HG03439 (cell line): Measurements from ENCODE around the gene DPF3.

Source experiments
- ATAC-seq: cut with Tn5 transposase; IDR thresholded peaks from one replicate; pipeline ENCODE4 v1.9.1; 2021; ENCODE audit warnings: mild to moderate bottlenecking, moderate library complexity; ENCODE audit not compliant: unreplicated experiment

The DPF3 gene

DNA sequence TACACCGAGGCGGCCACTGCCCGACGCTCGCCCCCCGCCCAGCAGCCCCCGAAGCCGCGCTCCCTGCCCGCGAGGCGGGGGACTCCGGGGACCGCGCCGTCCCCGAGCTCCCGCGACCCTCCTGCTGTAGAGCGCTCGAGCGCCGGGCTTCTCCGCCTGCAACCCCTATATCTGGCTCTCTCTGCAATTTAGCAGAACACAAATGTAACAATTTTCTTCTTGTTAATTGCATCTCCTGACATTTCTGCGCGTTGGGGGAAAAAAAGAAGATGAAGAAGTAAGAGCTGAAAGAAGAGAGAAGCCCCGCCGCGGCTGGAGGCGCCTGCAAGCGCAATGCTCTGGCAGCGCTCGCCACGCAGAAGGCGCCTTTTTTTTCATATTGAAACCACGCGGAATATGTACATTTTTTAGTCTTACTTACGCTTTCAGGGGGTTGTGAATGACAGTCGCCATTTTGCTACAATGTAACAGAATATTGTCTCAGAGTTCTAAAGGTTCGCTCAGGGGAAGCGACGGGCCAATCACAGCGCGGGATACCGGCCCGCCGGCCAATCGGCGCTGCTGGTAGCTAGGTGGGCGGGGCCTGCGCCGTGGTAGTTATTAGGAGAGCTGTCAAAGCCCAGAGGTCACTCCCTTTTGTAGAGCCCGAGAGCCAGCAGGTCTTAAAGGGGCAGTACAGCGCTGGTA is at the start of gene DPF3:
Gene DPF3, minus strand, starts transcription at position 466 of the 687 bp plus-strand sequence. Its CDS starts 13 bp downstream, at position 453.
- peak; percentile 96 for ATAC-seq

DNA sequence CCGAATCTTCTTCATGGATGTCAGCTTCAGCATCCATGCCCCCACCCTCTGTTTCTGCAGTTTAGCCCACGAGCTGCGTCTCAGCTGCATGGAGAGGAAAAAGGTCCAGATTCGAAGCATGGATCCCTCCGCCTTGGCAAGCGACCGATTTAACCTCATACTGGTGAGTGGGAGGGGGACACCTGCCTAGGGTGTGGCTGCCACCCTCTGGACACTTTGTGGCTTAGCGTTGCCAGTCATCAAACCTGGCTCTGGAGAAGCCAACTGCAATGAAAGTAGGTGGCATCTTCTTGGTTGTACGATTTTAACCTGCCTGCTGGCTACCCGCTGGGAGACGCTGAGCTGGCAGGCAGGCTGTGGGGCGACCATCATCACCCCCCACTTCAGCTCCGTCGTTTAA is 49.0 kb upstream of the DPF3 start:
- ATAC-seq, result no peak

DNA sequence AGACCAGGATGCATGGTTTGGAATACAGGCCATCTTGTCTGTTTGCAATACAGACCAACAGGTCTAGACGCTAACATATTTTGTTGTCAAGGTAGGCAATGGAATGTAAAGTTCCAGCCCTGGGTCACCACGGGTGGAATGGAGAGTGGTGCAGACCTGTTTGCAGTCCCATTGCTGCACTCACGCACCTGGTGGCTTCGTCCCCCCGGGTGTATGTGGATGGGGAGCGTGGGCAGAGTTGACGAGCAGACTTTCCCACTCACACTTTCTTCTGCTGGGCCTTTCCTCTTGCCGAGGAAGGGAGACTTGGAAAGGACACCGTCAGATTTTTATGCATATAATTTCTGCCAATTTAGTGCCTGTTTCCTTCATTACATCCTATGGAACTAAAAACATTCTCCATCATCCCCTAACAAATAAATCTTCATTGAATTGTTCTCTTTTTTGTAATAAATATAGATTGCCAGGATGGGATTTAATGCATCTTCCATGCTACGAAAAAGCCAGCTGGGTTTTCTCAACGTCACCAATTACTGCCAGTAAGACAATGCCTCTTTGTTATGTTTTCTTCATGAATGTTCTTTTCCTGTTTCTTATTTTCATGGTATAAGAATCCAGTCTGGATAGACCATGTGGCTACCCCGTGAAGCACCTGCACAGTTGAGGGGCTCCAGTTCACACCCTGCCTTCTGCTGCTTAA is 47.5 kb upstream of the DPF3 start:
- no peak for ATAC-seq

DNA sequence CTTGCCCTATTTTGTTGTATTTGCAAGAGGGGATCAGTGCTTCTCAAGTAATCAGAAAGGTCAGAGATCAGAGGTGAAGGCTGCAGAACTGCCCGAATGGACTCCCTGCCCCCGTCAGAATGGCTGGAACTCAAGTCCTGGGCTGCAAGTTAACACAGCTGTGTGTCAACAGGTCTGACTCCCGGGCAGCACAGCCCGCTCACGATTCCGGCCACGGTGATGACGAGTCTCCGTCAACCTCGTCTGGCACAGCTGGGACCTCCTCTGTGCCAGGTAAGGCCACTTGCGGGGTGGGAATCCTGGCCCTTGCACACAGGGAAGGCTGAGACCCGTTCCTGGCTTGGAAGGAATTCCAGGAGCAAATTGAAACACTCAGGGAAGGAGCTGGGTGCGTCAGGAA is 45.7 kb upstream of the DPF3 start:
- ATAC-seq, result no peak

DNA sequence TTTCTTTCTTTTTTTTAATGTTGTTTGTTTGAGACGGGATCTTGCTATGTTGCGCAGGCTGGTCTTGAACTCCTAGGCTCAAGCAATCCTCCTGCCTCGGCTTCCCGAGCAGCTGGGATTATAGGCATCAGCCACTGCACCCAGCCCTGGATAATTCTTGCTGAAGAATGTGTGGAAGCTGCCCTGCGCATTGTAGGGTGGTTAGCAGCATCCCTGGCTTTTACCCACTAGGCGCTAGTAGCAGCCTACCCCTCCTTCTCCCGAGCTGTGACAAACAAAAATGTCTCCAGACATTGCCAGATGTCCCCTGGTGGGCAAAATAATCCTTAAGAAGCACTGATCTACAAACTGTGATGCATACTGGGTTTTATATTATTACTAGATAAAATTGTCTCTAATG is 39.0 kb upstream of the DPF3 start:
- no peak for ATAC-seq

DNA sequence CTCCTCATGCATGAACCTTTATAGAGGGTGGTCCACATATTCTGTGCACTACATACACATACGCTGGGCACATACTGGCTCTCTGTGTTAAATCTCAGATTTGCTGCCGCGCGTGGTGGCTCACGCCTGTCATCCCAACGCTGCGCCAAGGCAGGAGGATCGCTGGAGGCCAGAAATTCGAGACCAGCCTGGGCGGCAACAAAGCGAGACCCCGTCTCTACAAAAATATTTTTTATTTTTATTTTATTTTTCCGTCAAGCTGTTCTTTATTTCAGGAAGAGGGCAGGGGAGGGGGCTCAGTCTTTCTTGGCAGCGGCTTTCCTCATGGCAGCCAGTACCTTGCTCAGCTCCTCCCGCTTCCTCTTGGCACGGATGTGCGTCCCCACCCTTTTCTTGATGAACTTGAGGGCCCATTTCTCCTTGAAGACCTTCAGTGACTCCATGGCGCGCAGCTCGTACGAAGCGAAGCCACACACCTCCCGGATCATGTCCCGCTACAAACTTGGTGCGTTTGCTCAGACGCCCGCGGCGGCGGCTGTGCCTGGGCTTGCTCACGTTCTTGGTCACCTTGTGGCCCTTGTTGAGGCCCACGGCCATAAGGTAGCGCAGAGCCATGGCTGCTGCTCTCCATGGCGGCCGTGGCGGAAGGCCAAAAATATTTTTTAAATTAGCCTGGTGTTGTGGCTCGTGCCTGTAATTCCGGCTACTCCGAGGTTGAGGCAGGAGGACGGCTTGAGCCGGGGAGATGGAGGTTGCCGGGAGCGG is 35.6 kb upstream of the DPF3 start:
- ATAC-seq, result no peak

DNA sequence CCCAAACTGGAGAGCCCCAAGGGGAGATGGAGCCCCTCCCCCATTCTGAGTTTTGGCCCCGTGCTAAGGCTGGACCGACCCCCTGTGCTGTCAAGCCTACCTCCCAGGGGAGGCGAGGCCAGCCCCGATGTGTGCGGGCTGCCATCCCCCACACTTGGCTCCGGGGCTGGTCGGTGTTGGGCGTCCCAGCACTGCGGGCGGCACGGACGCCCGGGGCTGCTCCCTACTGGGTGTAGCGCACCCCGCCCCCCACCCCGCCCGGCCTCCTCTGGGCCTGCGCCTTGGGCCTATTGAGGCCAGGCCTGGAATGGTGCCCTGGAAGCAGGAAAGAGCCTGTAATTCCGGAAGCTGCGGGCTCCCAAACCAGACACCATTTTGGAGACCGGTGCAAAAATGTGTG is 35.0 kb upstream of the DPF3 start:
- no peak for ATAC-seq

DNA sequence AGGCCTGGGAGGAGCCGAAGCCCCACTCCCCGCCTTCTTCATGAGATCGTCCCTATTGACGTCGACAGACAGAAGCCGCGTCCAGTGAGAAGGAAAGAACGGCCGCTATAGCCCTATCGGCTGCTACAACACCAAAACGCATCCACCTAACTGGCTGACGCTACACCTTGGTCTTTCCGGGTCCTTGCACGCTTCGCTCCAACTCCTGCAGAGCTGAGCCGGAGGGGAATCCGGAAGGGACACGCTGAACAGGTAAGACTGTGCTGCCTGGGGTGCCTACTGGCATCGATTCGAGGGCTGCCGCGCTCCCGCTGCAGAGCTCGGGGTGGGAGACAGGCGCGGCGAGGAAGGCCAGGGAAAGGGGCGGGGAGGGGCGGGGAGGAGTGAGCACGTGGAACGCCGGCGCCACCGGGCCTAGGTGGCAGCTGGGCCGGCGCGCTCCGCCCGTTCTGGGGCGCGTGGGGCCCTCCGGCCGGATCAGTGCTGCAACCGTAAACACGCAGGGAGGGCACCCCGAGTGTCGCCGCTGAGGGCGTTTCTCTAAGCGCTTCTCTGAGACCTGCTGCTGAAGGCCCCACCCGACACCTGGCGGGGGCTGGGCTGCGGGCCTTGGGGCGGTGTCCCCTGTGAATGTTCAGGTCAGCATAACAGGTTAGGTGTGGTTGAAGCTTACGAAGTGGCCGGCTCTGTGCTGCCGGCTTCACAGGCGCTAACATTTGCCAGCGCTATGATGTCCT is 32.6 kb upstream of the DPF3 start, which contains the start of gene DCAF4:
Gene DCAF4, plus strand, starts transcription at position 173 of the 737 bp plus-strand sequence. CDS start 11,515 bp downstream, outside the sequence.
- peak; percentile 98 for ATAC-seq

DNA sequence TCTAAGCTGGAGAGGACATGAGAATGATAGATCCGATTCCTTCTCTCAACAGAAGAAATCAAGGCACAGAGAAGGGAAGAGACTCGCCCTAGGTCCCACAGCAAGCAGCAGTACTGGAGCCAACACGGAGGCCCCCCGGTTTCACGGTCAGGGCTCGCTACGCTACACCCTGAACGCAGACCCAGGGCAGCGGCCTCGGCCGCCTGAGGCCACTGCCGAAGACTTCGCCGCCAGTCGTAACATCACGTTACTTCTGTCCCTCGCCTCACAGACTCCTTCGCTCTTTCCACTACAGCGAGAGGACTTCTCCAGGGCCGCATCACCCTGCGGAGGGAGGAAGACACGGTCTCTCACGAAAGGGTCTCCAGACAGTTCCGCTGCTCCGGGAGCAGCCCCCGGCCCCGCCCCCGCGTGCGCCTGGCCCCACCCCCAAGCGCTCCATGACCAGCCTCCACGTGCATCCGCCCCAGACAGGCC is 32.0 kb upstream of the DPF3 start:
- ATAC-seq, result peak; percentile 11

DNA sequence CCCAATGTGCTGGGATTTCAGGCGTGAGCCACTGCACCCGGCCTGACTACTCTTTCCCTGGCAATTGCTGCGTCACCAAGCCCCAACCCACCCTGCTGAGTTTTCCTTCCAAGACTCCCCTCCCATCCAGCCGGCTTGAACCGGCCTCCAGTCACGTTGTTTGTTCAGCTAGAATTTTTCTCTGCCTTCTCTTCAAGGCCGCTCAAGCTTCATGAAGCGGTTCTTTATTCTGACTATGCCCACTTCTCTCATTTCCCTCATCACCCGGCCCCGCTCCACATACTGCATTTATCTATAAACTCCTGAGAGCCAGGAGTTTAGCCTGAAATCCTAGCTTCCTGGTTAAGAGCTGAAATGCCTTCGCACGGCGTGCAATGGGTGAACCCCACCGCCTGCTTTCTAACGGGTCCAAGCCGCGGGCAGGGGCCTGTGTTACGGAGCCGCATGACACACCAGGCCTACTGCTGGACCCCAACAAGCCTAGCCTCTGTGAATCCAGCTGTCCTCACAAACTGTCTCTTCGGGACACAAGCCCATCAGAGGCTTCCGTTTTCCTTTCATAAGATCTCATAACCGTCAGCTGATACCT is 31.4 kb upstream of the DPF3 start:
- ATAC-seq, result no peak

DNA sequence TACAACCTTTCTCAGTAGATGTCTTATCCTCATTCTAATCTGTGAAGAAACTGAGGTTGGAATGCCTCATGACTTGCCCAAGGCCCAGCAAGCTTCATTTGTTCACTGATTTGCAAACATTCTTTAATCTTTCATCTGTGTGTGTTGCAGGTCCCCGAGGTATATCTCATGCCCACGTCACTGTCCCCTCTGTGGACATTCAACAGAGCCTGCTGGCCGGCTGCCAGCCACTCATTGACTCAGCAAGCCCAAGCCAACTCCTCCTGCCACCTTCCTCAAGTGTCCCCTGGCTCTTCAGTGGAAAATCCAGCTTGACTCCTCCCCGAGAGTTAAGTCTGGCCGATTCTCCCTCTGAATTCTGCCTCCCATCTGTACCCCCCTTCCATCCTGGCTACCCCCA is 30.4 kb upstream of the DPF3 start:
- ATAC-seq, result no peak

DNA sequence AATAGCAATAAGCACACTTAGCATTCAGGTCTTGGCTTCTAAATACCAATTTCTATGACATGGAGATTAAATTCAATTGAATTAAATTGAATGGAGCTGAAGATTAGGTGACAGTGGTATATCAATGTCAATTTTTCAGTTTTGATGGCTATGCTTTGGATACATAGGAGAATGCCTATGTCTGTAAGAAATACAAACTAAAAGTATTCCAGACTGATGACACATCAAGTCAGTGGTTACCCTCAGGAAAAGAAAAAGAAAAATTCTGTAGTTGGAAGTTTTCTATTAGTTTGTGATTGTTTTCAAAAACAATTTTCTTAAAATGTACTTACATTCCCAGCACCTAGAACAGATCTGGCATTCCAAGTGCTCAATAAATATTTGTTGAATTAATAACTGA is 27.5 kb upstream of the DPF3 start:
- no peak for ATAC-seq

DNA sequence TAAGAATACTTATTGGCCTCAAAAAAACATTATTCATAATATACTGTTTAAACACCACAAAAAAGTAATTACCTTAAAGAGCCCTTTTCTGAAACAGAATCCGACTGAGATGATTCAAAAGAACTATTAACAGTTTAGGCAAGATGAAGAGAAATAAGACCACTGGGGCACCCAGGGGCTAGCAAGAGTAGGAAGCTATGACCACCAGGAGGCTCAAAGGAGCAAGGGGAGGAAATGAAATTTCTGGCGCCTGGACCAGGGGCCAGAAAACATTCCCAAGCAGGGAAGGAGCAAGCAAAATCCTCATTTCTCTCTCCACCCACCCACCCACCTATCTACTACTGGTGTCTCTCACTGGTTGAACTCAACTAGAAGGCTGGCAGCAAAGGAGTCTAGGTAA is 26.1 kb upstream of the DPF3 start:
- no peak for ATAC-seq

DNA sequence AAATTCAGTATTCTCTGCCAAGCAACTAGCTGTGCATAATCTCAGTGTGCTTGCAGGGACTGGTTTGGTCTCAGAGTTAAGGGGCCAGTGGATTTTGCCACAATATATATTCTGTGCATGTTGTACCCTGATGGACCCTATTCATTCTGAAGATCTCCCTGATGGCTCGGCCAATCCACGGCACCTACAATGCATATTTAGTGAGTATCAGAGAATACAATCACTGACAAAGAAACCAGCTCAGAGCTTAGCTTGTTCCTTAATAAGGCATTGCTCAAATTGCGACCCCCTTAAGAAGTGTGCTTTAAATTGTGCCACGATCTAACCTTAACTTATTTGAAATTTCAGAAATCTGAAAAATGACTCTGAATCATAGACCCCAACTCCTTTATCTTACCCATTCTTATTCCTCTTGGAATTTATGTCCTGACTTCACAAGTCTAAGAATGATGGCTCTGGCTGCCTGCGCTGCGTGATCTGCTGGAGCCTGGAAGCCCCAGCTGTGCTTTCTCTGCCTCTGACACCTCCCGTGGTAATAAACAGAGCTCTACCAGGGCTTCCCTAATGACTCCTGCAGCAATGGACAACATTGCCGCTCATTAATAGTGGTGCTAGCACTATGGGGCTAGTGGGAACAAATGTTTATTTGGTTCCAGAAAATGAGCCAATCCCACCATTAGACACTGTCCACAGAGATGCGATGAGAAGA is 23.3 kb upstream of the DPF3 start:
- no peak for ATAC-seq

DNA sequence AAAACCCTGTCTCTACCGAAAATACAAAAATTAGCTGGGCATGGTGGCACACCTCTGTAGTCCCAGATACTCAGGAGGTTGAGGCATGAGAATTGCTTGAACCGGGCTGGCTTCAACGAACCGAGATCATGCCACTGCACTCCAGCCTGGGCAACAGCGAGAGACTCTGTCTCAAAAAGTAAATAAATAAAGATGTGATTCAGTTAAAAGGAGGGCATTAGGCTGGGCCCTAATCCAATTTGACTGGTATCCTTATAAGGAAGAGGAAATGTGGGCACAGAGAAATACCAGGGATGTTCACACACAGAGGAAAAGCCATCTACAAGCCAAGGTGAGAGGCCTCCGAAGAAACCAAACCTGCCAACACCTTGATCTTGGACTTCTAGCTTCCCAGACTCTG is 22.3 kb upstream of the DPF3 start:
- no peak for ATAC-seq

DNA sequence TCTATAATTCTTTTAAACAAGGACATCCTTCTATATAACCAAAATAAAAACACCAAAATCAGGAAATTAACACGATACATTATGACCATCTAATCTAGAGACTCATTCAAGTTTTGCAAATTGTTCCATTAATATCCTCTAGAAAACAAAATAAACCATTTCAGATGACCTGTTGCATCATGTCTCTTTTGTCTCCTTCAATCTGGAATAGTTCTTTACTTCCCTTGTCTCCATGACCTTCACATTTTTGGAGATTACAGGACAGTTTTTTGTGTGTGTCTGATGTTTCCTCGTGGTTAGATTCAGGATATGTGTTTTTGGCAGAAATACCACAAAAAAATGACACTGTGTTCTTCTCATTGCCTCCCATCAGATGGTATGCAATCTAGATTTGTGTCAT is 19.9 kb upstream of the DPF3 start:
- no peak for ATAC-seq

DNA sequence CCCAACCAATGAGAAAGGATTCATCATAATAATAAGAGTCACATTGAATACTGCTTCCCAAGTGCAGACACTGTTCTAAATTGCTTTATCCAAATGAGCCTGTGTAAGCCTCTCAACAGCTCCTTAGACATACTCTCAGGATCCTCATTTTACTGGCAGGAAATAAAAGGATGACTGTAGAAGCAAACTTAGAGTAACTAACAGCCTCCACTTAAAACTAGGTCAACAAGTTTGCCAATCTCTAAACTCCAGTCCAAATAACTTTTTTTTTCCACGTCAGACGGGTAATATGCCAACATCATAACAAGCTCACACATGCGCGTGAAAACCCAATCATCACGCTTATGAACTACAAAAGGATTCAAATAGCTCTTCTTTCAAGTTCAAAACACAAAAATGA is 15.3 kb upstream of the DPF3 start:
- no peak for ATAC-seq

DNA sequence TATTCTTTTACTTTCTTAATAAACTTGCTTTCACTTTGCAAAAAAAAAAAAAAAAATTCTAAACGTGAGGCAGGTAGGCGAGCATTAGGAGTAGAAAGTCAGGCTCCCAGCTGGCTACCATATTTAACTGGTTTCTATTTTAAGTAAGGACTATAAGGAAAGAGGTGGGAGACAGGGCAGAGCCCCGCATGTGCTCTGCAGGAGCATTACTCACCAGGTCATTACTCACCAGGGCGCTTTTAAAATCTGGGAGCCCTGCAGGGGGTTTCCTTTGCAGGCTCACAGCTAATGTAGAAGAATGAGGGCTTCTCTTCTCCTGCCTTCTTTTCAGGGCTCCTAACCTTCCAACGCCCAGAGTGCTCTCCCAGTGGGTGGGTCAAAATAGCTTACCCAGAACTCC is 14.0 kb upstream of the DPF3 start:
- ATAC-seq, result no peak

DNA sequence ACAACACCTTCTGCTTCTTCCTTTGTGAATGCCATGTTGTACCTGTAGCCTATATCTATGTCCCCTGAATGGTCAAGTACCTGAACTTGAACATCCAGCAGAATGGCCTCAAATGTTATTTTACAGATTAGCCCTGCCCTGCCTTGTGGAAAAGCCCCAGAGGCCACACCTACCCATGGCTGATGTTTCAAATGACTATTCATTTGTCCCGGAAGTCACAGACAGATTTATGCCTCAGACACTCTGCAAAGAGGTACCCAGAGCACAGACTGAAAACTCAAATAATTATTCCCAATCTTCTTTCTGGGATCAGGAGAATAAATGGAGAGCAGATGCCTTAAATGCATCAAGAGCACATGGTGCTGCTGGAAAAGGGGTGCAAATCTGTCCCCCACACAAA is 13.0 kb upstream of the DPF3 start:
- no peak for ATAC-seq

DNA sequence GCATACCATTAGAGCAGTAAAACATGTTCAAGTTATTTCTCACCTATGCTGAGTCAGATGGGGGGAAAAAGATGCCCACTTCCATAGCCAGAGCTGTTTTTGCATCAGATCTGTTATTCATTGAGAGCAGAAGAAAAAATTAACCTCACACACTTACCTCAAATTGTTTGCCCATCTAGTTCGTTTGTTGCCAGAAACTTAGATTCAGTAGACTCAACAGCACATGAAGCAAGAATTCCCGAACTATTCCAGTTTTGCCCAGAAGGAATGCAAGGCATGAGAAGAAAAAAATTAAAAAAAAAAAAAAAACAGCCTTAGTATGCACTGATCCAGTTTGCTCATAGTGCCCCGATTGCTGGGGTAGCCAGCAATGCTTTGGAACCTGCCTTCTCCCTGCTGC is 12.4 kb upstream of the DPF3 start:
- no peak for ATAC-seq
